GM12892 (cell line): Measurements from ENCODE around the gene PHACTR3.
"Not testable (repeated sequence)": the region's sequence is repeated elsewhere in the genome, so short reads cannot be mapped to it uniquely, and the experiment has no call there.

Source experiments
- DNase-seq: peaks from one replicate; pipeline ENCODE4 v3.0.0; 2011; ENCODE audit not compliant: insufficient read length
- FAIRE-seq: peaks from 2 replicates; lab custom pipeline; 2011; peaks lifted over from hg19 to GRCh38; lab: Jason Lieb, UNC
- POLR2A ChIP-seq: IDR thresholded peaks from 2 replicates; pipeline ENCODE4 v1.6.1; 2011; ENCODE audit warnings: low read depth, low read length, control low read depth
- POLR2AphosphoS5 ChIP-seq: IDR thresholded peaks from 2 replicates; pipeline ENCODE4 v1.6.1; 2011; ENCODE audit warnings: low read depth, low read length, control low read depth
- TAF1 ChIP-seq: IDR thresholded peaks from 2 replicates; pipeline ENCODE4 v1.6.1; 2011; ENCODE audit warnings: low read depth, mild to moderate bottlenecking, control low read depth, low read length, borderline replicate concordance

PHACTR3 gene

DNA sequence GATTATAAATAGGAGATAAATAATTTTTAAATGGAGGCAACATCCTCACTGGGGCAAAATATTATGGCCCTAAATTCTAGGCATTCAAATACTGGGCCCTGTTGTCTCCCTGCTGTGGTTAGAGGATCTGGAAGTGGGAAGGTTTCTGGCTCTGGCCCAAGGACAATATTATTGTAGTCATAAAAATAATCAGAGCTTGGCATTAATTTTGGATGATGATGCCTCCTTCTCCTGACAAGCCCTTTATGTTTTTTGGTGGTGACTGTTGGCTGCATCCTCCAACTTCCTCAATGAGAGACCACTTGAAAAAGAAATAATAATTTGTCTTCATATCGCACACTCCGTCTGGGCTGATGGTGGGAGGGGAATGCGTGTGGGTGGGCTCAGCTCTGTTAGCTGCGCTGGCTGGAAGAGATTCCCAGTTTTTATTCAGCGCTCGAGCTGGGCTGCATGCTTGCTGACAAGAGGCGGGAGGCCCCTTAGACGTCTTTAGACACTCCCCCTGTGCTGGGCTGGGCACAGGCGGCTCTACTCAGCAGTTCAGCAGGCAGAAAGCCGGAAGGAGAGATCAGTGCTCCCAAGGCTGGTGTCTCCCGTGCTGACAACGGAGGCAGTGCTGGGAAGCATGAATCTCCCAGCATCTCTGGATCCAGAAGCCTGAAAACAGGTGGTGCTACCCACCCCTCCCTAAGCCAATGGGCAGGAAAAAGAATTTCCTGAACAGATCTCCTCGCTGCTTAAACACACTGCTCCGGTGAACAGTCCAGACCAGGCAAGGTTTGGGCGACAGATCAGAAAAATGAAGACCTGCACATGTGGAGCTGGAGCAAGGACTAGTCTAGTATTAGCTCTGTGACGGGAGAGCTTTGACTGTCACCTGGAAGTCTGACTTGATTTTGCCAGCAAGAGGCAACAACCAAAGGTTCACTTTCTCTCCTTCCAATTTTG is 231.4 kb downstream of the PHACTR3 start:
- TF ChIP-seq POLR2A (no peak), TAF1 (0 out of 2 replicates have a peak, but pooled peaks have one; percentile 26)
- no peak for FAIRE-seq
- DNase-seq, result no peak

DNA sequence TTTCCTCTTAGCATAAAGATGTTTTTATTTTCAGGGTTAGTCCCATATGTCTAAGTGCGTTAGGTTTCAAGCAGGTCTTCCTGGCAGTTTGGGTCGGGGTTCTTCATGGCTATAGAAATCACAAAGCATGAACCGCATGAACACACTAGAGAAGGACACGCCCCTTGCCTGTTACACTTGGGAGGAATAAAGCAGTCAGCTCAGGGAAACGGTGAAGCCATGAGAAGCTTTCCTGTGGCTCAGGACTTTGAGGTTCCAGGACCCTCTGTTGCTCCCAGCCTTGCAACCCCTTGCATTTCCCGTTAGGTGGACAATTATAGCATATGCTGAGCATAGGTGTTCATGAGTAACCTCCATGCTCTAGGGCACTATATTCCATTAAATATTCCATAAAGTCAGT is 232.4 kb downstream of the PHACTR3 start:
- TF ChIP-seq POLR2AphosphoS5, result no peak
- no peak for TF ChIP-seq TAF1
- no peak for FAIRE-seq
- no peak for DNase-seq

DNA sequence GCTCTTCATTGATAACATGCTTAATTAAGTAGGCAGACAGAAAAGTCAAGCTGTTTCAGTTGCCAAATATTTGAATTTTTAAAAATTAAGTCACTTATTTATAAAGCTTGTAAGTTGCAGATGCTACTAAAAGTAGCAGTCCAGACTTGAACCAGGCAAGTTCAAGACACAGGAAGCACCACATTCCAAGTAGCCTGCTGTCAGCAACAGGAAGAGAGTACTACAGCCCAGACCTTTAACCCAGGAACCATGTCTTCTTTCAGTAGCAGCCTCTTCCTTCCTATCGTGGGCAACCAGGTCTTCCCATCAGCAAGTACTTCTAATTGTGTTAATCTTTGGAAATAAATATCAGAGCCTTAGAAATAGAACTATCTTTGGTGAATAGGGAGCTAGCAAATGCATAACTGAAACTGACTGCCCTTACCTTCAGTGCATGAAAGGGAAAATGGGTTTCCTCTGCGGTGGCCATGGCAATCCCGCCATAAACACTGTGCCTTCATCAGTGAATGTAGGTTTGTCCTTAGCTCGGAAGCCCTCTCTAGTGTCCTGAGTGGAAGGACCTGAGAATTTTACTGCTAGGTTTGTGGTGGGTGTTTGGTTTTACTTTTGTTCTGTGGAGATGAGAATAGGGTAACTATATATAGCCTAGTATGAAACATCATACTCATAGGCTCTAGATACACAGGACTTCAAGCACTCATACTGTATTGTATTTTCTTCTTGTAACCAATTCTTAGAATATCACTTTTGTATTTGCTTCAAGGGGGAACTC is 233.5 kb downstream of the PHACTR3 start:
- no peak for DNase-seq
- FAIRE-seq, result peak; percentile 17
- TF ChIP-seq POLR2AphosphoS5, result no peak

DNA sequence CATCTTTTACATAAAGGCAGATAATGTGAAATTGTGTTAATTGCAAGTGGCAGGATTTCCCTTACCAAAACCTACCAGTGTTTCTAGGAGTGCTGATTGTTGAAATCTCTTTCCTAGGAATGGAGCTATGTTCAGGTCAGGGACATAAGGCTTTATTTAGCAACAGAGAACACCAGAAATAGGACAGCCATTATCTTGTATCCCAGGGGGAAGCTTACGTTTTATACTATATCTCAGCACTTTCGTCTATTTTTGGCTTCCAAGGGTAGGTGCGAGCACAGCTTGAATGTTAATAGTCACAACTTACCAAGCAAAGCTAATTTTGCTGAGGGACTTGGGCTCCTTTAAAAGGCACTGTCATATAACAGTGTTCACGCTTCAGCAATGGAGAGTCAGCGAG is 235.1 kb downstream of the PHACTR3 start:
- FAIRE-seq, result no peak
- DNase-seq, result no peak
- TF ChIP-seq POLR2AphosphoS5, result no peak
- TF ChIP-seq TAF1, result no peak
- TF ChIP-seq POLR2A, result no peak

DNA sequence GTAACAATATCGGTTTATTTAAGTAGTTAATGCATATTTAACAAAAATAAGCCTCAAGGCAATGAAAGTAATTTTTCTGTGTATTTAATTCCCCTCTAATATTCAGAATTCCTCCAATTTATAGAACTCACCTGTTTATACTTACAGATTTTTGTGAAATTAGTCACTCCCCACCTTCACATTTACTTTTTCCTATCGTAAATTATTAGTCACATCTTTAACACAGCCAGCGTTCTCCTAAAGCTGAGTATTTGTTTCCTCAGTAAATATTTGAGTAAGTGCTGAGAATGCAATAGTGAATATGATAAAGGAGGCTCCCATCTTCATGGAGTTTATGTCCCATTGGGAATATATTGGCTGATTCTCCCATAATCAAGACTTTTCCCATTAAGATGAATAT is 241.1 kb downstream of the PHACTR3 start:
- no peak for TF ChIP-seq POLR2AphosphoS5
- TF ChIP-seq TAF1, result no peak
- no peak for TF ChIP-seq POLR2A
- no peak for DNase-seq
- FAIRE-seq, result no peak

DNA sequence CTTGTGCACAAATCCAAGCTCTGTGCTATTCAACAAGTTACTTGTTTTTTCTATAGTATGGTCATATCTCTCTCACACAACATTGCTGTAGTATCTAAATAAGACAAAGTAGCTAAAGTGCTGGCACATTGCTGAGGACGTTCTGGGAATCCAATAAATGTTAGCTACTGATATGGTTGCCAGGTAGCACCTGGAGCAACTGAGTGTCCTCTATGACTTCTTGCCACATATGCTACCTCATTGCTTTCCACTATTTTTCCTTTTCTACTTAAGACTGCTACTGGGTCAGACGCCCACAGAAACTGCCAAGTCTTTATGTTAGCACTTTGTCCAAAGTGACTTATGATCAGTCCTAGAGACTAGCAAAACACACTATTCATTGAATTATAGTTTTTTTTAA is 243.8 kb downstream of the PHACTR3 start:
- TF ChIP-seq TAF1, result no peak
- no peak for TF ChIP-seq POLR2AphosphoS5
- no peak for TF ChIP-seq POLR2A
- DNase-seq, result no peak
- FAIRE-seq, result no peak

DNA sequence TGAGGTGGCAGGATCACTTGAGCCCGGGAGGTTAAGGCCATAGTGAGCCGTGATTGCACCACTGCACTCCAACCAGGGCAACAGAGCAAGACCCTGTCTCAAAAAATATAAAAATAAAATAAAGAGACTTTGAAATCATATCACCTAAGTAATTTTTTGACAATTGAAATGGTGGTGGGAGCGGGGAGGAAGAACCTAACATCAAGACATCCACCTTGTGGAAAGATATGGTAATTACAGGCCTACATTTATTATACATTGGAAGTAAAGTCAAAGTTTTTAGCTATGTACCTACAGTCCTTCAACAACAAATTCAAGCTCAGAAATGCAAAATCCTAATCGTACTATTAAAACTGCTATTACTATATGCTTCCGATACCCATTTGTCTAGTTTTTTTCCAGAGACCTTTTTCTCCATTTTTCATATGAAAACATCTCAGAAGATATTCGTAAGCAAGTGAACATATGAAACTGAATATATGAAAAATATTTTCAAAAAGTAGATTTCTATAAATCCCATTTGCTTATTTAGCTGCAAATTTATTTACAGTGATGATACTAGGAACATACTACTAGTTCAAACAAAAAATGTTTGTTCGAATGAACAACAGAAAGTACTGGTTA is 245.8 kb downstream of the PHACTR3 start:
- peak; percentile 67 for FAIRE-seq
- DNase-seq, result no peak

DNA sequence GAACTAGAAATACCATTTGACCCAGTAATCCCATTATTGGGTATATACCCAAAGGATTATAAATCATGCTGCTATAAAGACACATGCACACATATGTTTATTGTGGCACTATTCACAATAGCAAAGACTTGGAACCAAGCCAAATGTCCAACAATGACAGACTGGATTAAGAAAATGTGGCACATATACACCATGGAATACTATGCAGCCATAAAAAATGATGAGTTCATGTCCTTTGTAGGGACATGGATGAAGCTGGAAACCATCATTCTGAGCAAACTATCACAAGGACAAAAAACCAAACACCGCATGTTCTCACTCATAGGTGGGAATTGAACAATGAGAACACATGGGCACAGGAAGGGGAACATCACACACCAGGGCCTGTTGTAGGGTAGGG is 252.2 kb downstream of the PHACTR3 start:
- FAIRE-seq, DNase-seq: not testable (repeated sequence)

More for the DNA sequence above, 245.8 kb downstream of the PHACTR3 start:
- TF ChIP-seq POLR2AphosphoS5, result no peak
- TF ChIP-seq TAF1, result no peak
- TF ChIP-seq POLR2A, result no peak

DNA sequence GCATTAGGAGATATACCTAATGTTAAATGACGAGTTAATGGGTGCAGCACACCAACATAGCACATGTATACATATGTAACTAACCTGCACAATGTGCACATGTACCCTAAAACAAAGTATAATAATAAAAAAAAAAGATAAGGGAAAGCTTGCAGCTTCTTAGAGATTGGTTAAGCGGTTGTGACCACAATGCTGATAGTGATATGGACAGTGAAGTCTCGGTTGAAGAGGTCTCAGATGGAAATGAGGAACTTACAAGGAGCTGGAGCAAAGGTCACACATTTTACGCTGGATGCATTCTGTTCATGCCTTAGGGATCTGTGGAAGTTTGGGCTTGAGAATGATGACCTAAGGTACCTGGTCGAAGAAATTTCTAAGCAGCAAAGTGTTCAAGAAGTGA is 252.6 kb downstream of the PHACTR3 start:
- DNase-seq, FAIRE-seq: not testable (repeated sequence)

DNA sequence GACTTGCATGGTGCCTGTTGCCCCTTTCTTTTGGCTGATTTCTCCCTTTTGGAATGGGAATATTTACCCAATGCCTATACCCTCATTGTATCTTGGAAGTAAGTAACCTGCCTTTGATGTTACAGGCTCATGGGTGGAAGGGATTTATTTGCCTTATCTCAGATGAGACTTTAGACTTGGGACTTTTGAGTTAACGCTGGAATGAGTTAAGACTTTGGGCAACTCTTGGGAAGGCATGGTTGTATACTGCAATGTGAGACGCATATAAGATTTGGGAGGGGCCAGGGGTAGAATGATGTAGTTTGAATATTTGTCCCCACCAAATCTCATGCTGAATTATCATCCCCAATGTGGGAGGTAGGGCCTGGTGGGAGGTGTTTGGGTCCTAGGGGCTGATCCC is 253.6 kb downstream of the PHACTR3 start:
- DNase-seq (no peak), FAIRE-seq (no peak)
- TF ChIP-seq POLR2AphosphoS5, result no peak
- no peak for TF ChIP-seq TAF1
- TF ChIP-seq POLR2A, result no peak

DNA sequence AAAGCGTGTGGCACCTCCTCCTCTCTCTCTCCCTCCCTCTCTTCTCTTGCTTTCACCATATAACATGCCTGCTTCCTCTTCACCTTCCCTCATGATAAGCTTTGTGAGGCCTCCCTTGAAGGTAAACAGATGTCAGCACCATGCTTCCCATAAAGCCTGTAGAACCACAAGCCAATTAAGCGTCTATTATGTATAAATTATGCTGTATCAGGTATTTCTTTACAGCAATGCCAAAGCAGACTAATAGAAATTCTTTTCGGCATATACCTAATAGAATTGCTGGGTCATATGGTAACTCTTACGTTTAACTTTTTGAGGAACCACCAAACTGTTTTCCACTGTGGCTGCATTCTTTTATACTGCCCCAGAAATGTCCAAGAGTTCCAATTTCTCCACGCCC is 254.1 kb downstream of the PHACTR3 start:
- no peak for DNase-seq
- no peak for FAIRE-seq
- TF ChIP-seq POLR2A (no peak), POLR2AphosphoS5 (no peak), TAF1 (no peak)

DNA sequence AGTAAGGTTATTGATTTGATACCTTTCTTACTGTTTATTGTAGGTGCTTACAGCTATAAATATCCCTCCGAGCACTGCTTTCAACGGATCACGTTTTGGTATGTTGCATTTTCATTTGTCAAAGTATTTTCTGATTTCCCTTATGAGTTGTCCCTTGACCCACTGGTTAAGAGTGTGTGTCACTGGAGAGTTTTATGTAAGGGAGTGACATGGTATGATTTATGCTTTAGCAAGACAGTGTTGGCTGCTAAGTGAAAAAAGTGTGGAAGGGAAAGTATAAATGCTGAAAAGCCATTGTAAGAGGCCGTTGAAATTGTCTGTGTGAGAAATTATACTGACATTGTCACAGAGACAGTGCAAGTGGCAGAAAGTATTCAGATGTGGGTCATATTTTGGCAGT is 257.1 kb downstream of the PHACTR3 start:
- TF ChIP-seq TAF1, result no peak
- TF ChIP-seq POLR2A, result no peak
- TF ChIP-seq POLR2AphosphoS5, result no peak
- DNase-seq (no peak), FAIRE-seq (no peak)
